HG03060 (cell line): Measurements from ENCODE around the gene PIMREG.
"Not testable (repeated sequence)": the region's sequence is repeated elsewhere in the genome, so short reads cannot be mapped to it uniquely, and the experiment has no call there.

Experiments used
- ATAC-seq: cut with Tn5 transposase; IDR thresholded peaks from one replicate; pipeline ENCODE4 v1.9.1; 2021; ENCODE audit warnings: low read depth, moderate number of reproducible peaks; ENCODE audit not compliant: unreplicated experiment

PIMREG gene

GRCh38 chr17:6476076-6476809 is 32.0 kb downstream of the PIMREG start:
- ATAC-seq = no peak

GRCh38 chr17:6476810-6477179 is 32.5 kb downstream of the PIMREG start:
- ATAC-seq = no peak

GRCh38 chr17:6477831-6478383 is 33.7 kb downstream of the PIMREG start:
- ATAC-seq = no peak

DNA sequence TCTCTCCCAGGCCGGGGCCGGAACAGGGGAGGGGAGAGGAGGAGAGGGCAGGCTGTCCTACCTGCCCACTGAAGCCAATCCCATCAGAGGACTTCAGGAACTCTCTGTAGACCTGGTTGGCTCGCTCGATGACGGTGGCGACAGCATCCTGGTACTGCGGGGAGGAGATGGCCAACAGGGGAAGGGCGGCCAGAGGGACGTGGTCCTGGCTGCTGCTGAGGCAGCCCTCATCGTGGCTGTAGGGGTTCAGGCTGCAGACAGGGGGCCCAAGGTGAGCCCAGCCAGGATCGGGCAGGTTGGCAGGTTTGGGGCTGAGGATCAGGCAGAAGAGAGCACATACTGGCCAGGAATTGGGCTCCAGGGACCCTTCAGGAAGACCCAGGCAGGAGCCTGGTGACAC is 34.2 kb downstream of the PIMREG start:
- ATAC-seq = no peak

DNA sequence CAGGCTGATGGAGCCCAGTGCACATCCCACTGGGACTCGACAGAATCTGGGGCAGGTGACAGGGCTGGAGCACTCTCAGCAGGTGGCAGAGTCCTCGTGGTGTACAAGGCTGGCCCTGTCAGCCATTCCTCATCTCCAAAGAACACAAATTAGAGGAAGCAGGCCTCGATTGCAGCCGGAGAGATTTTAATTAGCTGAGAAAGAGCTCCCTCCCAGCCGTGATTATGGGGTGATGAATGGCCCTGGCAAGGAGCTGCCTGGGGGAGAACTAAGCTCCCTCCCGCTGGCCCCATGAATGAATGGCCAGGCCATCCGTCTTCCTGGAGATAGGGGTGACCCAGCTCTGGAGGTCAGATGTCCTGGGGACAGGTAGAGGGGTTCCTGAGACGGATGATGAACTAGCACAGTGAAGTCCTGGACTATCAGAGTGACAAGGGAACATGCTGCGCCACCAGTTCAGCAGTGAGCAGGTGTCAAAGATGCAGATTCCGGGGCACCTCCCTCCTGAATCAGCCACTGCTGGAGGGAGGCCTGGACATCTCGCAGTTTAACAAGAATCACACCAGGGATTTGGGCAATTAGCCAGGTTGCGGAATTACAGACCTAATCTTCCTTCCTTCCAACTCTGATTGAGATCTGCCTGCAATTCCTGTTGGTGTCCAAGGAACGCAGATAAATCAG is 35.5 kb downstream of the PIMREG start:
- no peak for ATAC-seq

- ATAC-seq = no peak
Observed at GRCh38 chr17:6480303-6480675, 36.0 kb downstream of the PIMREG start.

DNA sequence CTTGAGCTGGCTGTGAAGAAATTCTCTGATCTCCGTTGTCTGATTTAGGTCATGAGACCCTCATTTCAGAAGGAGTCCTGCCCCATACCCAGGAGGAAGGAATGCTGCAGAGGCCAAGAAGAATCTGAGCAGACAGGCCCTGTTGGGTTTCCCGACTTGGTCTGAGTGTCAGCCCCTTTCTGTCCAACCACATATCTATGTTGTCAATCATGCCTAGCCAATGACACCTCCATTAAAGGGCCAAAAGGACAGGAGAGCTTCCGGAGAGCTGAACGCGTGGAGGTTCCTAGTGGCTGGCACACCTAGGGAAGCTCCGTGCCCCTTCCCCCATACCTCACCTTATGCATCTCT is 37.8 kb downstream of the PIMREG start:
- no peak for ATAC-seq

DNA sequence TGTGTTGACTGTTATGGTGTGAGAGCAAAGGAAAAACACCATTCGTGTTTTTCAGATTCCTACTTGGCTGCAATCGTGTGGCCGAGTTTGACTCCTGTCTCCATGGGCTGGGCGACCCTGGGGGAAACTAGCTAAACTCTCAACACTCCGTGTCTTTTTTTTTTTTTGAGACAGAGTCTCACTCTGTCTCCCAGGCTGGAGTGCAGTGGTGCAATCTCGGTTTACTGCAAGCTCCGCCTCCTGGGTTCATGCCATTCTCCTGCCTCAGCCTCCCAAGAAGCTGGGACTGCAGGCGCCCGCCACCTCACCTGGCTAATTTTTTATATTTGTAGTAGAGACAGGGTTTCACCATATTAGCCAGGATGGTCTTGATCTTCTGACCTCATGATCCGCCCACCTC is 38.5 kb downstream of the PIMREG start:
- ATAC-seq = not testable (repeated sequence)

- no peak for ATAC-seq
Observed at GRCh38 chr17:6483507-6483906, 39.3 kb downstream of the PIMREG start.

- no peak for ATAC-seq
Observed at GRCh38 chr17:6485646-6486412, 41.6 kb downstream of the PIMREG start.

DNA sequence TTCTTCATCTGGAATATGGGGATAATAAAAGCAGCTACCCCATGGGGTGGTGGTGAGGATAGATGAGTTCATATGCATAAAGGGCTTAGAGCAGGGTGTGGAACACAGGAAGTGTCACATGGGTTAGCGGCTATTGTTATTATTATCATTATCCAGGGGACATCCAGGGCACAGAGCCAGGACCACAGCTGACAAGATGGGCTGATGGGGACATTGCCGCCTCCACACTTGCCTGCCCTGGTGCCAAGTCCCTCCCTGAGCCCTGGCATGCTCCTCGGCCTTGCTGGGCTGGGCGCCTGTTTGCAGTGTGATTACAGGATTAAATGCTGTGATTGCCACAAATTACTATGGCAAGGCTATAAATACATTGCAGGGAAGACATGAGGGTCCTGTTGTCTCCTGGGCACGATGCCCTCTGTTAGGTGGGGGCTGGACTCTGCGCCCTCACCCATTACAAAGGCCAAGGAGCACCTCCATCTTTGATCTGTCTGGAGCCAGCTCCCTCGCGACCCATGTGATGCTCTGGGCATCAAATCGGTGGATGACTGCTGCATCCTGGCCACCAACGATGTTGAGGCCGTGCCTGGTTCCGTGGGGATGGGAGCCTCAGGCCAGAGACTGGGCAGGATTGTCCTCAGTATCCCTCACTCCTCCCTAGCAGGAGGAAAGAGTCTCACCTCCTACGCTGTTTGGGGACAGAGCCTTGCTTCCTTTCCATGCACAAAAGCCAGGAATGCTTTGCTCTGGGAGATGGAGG is 43.2 kb downstream of the PIMREG start:
- ATAC-seq = no peak

- ATAC-seq = no peak
Observed at GRCh38 chr17:6488008-6488539, 43.8 kb downstream of the PIMREG start.

DNA sequence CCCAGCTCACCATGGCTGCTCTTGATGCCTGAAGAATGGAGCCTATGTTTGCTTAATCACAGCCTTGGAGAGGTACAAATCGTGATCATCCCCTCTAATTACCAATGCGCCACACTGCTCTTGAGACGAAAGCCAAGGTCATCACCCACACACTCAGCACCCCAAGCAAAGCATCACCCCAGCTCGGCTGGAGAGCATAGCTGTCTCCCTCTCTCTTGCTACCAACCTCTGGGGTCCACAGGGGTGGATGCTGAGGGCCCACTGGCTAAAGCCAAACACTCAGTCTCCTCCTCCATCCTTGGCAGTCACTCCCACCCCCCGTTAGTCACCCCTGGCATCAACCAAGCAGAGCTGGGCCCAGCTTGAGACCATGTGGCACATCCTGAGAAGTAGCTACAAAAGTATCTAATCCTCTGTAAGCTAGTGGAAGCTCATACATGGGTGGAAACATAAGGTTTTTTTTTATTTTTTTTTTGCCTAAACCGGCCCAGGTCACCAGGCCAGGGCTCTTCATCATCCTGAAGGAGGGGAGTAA is 44.8 kb downstream of the PIMREG start:
- ATAC-seq = no peak

DNA sequence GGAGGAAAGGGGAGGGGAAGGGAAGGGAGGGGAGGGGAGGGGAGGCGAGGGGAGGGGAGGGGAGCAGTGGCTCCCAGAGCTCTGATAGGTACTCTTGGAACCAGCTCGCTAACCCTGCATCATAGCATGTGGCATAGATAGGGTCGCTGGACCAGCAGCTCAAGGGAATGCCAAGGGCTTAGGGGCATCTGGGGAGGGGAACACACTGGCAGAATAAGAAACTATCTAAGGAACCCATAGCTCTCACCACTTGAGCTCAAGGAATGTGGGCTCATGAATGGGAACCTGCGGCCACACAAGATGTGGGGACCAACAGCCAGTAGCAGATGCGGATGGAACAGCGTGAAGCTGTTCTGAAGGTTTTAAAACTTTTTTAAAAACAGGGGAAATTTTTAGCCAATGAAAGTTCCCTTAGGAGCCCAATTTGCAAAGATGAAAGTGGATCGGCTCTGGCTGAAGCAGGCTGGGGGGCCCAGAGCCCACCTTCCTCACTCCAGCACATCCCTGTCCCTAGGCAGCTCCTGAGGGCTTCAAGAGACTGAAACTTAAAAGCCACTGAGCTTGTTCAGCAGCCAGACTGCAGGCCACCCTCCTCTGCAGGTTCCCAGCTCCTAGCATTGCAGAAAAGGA is 46.9 kb downstream of the PIMREG start:
- no peak for ATAC-seq

DNA sequence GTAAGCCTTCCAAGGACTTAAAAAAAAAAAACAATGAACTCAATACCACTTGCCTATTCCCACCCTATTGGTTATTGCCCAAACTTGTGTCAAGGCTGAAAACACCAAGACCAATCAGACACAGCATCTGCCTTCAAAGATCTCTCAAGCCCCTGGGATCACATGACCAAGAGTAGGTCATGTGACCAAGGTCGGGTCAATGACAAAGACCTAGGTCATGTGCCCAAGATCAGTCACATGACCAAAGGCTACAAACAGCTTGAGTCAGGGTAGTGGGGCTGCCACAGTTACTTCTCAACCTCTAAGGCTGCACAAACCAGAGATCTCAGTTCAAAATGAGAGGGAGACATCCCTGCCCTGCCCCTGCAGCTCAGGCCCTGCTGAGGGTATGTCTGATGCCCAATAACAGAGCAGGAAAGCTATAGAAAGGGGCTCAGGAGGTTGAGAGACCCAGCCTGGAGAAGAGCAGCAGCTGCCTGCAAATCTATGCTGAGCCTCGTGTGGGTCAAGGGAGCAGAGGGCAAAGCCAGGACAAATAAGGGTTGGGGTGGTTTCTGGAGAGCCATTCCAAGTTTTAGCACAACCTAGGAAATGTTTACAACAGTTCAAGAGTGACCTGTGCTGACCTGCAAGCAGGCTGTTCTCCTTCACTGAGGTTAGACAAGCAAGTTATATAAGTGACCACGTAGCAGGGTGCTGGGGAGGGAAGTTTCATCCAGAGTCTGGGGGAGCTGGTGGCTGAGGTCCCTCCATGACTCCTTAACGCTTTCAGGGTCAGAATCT is 48.8 kb downstream of the PIMREG start:
- no peak for ATAC-seq

DNA sequence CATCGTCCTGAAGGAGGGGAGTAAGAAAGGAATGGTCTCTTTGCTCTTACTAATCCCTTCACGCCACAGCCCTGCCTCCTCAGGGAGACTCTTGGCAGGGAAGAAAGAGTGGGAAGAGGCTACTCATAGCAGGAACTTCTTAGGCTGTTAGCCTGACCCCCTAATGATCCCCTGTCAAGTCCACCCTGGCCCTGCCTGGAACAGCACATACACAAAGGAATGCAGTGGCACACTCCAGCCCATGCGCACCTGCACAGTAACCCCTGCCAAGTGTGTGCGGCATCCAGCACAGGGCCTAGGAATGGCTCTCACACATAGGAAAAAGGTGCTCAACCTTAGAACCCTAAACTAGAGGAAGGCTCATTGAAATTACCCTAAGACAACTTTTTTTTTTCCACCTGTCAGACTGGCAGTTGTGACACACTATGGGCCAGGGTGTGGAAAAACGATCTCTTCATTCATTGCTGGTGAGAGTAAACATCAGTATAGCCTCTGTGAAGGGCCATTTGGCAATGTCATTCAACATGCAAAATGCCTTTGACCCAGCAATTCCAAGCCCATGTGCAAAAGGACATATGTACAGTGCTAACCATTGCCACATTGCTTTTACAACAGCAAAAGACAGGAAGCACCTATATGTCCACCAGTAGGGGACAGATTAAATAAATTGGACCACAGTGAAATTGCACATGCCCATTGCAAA is 50.1 kb downstream of the PIMREG start:
- no peak for ATAC-seq

GRCh38 chr17:6495450-6496115 is 51.3 kb downstream of the PIMREG start:
- no peak for ATAC-seq

- no peak for ATAC-seq
Observed at GRCh38 chr17:6496116-6496481, 51.8 kb downstream of the PIMREG start.
